Epithelial cell of proximal tubule (primary cell): Measurements from ENCODE around the gene MLPH. TPM values are rescaled to one million over a fixed set of nuclear protein-coding genes. Genes with fewer than 3 reads are reported as not detected.

Experiments
- DNase-seq: peaks from one replicate; pipeline ENCODE4 v3.0.0-alpha.2; 2011; ENCODE audit warnings: low read depth
- H3K4me3 ChIP-seq: 2 replicates; pipeline ENCODE4 v1.5.1; 2011; ENCODE audit warnings: low read depth, mild to moderate bottlenecking, low read length
- total RNA-seq: library from RNA; depleted of rRNA; stranded (reverse); fragments of >200 nt; gene quantifications from 2 replicates; pipeline ENCODE4 v1.2.3, GENCODE V29; 2015
- TF ChIP-seq, protein P1 (sequence below): conservative IDR thresholded peaks from 2 replicates; pipeline ENCODE4 v1.5.1; 2012; ENCODE audit warnings: low read depth, mild to moderate bottlenecking, low read length

The MLPH gene
- total RNA-seq, 1 donor from 2014 or later = 36.0 TPM

DNA sequence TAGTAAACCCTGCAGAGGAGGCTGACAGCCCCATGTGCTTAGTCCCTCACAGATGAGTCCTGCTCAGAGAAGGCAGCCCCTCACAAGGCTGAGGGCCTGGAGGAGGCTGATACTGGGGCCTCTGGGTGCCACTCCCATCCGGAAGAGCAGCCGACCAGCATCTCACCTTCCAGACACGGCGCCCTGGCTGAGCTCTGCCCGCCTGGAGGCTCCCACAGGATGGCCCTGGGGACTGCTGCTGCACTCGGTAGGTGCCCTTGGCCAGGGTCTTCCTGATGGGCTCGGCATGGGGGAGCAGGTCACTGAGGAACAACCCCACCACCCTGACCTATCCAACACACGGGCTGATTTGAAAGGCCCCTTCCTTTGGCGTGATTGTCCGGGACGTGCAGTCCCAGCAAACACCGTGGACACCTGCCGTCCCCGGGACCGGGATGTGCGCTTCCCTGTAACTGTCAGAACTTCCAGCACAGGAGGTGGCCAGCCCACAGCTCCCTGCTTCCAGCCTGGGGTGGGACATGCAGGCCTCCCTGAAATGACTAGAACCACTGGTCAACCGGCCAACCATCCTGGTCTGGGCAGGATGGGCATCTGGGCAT is 38.6 kb downstream of the MLPH start:
- TF ChIP-seq, protein P1, sequence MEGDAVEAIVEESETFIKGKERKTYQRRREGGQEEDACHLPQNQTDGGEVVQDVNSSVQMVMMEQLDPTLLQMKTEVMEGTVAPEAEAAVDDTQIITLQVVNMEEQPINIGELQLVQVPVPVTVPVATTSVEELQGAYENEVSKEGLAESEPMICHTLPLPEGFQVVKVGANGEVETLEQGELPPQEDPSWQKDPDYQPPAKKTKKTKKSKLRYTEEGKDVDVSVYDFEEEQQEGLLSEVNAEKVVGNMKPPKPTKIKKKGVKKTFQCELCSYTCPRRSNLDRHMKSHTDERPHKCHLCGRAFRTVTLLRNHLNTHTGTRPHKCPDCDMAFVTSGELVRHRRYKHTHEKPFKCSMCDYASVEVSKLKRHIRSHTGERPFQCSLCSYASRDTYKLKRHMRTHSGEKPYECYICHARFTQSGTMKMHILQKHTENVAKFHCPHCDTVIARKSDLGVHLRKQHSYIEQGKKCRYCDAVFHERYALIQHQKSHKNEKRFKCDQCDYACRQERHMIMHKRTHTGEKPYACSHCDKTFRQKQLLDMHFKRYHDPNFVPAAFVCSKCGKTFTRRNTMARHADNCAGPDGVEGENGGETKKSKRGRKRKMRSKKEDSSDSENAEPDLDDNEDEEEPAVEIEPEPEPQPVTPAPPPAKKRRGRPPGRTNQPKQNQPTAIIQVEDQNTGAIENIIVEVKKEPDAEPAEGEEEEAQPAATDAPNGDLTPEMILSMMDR = no peak

DNA sequence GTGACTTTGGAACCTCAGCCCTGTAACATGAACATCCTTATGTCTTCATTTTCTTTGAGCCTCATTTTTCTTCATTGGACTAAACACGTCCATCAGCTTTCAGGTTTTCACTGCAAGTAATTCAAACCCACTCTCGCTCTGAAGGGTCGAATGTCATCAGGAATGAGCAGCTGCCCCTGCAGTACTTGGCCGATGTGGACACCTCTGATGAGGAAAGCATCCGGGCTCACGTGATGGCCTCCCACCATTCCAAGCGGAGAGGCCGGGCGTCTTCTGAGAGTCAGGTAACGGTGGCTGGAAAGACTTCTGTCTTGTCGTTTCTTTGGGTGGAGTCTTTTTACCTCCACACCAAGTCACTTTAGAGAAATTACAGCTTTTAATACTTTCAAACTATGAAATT is 40.2 kb downstream of the MLPH start:
- DNase-seq = no peak
- no peak overlapping the region for H3K4me3 ChIP-seq
- TF ChIP-seq, protein P1 = no peak

More for the DNA sequence above, 38.6 kb downstream of the MLPH start:
- no peak overlapping the region for H3K4me3 ChIP-seq
- DNase-seq = no peak

DNA sequence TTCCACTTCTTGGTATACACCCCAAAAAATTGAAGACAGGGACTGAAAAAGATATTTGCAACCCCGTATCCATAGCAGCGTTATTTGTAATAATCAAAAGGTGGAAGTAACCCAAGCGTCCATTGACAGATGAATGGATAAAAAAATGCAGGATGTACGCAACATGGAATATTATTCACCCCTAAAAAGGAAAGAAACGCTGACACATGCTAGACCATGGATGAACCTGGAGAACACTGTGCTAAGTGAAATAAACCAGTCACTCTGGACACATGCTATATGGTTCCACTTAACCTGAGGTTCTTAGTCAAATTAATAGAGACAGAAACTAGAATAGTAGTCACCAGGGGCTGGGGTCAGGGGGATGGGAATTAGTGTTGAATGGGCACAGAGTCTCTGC is 40.7 kb downstream of the MLPH start:
- no peak overlapping the region for H3K4me3 ChIP-seq
- TF ChIP-seq, protein P1 = no peak
- no peak for DNase-seq

DNA sequence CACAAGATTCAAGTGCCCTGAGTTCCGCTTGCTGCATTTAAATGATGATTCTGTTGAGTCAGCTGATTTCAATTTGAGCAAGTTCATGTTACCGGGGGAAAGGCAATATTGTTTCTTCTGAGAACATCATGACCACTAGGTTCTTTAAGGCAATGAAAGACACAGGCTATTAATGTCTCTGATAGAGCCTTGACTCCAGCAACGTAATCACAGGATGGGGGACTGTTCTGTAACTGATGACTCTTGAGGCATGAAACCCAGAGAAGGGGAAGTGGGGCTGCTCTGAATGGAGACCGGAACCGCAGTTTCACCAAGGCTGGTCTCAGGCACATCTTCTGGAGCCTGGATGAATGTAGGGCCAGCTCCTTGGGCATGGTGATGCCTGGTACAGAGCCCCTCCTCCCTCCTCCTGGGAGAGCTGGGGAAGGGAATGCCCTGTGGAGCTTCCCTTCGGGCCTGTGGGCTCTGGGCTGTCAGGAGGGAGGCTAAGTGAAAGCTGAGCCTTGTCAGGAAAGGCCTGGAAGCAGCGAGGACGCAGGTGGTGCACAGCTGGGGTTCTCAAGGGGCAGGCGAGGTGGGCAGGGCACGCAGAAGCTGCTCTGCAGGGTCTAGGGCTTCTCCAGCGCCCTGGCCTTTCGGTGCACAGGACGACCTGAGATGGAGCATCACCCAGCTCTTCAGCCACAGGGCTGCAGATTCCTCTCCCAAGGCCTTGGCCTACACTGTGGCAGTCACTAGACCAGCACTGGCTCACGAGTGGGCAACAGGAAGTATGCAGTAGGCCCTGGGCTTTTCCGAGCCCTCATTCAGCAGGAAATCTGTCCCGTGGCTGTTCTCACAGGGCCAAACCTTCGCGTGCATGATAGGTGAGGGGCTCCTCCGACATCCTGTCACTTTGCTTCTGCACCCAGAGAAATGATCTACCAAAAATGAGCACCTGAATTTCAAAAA is 42.7 kb downstream of the MLPH start:
- TF ChIP-seq, protein P1 = no peak
- H3K4me3 ChIP-seq = no peak overlapping the region
- no peak for DNase-seq

DNA sequence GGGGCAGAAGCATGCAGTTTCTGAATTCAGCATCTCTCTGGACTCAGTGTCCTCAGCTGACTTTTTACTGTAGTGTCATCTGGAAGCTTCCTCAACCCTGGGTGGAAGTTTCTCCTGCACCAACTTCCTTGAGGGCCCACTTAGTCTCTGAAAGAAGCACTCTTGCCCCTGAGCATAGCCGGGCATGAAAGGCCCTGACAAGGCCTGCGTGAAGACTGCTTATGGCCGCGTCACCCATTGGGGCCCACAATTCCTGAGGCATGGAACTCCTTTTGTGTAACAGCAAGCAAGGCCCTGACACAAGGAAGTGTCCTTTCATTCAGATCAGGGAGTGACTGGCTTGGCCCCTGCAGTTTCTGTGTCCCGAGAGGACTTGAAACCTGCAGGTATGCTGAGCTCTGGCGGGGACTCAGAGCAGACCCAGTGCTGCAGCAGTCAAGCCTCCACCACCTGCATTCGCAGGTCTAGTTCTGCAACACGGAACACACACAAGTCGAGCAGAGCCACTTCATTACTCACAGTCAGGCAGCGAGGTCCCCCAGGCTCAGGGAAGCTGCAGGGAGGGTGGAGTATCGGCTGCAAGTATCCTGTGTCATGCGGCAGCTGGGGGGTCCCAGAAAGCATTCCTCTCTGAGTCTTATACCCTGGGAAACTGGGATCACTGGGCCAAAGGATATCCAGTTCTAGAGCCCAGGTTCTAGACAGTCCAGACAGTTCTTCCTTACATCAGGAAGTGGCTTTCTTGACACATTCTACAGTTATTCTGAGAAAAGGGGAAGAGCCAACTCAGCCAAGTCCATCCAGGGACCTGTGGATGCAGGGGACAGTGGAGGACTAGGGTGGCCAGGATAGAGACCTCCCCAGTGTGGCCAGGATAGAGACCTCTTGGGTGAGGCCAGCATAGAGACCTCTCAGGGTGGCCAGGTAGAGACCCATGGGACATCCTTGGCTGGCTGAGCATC is 43.7 kb downstream of the MLPH start:
- DNase-seq = no peak
- TF ChIP-seq, protein P1 = no peak
- no peak overlapping the region for H3K4me3 ChIP-seq

DNA sequence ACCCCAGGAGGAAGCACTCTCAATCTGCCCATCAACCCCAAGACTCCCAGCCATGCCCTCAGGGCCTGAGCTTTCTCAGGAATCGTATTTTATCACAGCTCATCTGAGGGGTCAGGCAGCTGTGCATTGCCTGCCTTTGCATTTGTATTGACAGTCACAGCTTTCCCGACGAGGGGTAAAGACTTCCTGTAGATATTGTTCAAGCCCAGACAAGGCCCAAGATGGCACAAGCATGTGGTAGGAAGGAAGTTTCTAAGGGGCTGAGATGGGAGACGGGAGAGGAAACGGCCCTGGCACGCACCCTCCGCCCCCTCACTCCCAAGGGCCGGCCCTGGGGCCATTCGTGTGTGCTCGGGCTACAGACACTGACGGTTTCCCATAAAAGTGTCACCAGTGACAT is 45.1 kb downstream of the MLPH start:
- DNase-seq = no peak
- TF ChIP-seq, protein P1 = no peak
- H3K4me3 ChIP-seq = no peak overlapping the region
